HEK293 (cell line): ENCODE data around the gene MARCKSL1.
A peak's percentile ranks its signal among the peaks of the same experiment; 100 is the strongest.

Experiments used
- BCL11A ChIP-seq: fragments of 450-650 bp; formaldehyde crosslinking; IDR thresholded peaks from 2 replicates; pipeline ENCODE4 v1.5.1; 2016; ENCODE audit warnings: low read depth, missing biosample characterization, missing genetic modification characterization
- KLF9 ChIP-seq: fragments of 450-650 bp; formaldehyde crosslinking; IDR thresholded peaks from 2 replicates; pipeline ENCODE4 v1.5.1; 2016; ENCODE audit warnings: missing biosample characterization, missing genetic modification characterization, low read depth
- OSR2 ChIP-seq: fragments of 450-650 bp; formaldehyde crosslinking; IDR thresholded peaks from 2 replicates; pipeline ENCODE4 v1.5.1; 2016; ENCODE audit warnings: missing biosample characterization, missing genetic modification characterization
- REPIN1 ChIP-seq: fragments of 450-650 bp; formaldehyde crosslinking; IDR thresholded peaks from 2 replicates; pipeline ENCODE4 v1.5.1; 2017; ENCODE audit warnings: missing biosample characterization, missing genetic modification characterization, low read depth
- ZBTB7A ChIP-seq: fragments of 450-650 bp; formaldehyde crosslinking; IDR thresholded peaks from 2 replicates; pipeline ENCODE4 v1.5.1; 2016; ENCODE audit warnings: low read depth, missing biosample characterization, missing genetic modification characterization
- ZEB2 ChIP-seq: fragments of 450-650 bp; formaldehyde crosslinking; IDR thresholded peaks from 2 replicates; pipeline ENCODE4 v1.5.1; 2016; ENCODE audit warnings: missing biosample characterization, missing genetic modification characterization
- ZNF10 ChIP-seq: fragments of 450-650 bp; formaldehyde crosslinking; IDR thresholded peaks from 2 replicates; pipeline ENCODE4 v1.5.1; 2017; ENCODE audit warnings: missing biosample characterization, missing genetic modification characterization
- ZNF146 ChIP-seq: fragments of 450-650 bp; formaldehyde crosslinking; IDR thresholded peaks from 2 replicates; pipeline ENCODE4 v1.5.1; 2016; ENCODE audit warnings: missing biosample characterization, missing genetic modification characterization
- ZNF155 ChIP-seq: fragments of 450-650 bp; formaldehyde crosslinking; IDR thresholded peaks from 2 replicates; pipeline ENCODE4 v1.5.1; 2016; ENCODE audit warnings: missing biosample characterization, missing genetic modification characterization
- ZNF174 ChIP-seq: fragments of 450-650 bp; formaldehyde crosslinking; IDR thresholded peaks from 2 replicates; pipeline ENCODE4 v1.5.0; 2017; ENCODE audit warnings: missing biosample characterization, mild to moderate bottlenecking, missing genetic modification characterization
- ZNF19 ChIP-seq: fragments of 450-650 bp; formaldehyde crosslinking; IDR thresholded peaks from 2 replicates; pipeline ENCODE4; 2016; ENCODE audit warnings: missing biosample characterization, missing genetic modification characterization, low read depth
- ZNF223 ChIP-seq: fragments of 450-650 bp; formaldehyde crosslinking; IDR thresholded peaks from 2 replicates; pipeline ENCODE4 v1.5.1; 2016; ENCODE audit warnings: missing biosample characterization, missing genetic modification characterization
- ZNF24 ChIP-seq: fragments of 450-650 bp; formaldehyde crosslinking; IDR thresholded peaks from 2 replicates; pipeline ENCODE4 v1.5.1; 2016; ENCODE audit warnings: missing biosample characterization, missing genetic modification characterization
- ZNF426 ChIP-seq: fragments of 450-650 bp; formaldehyde crosslinking; IDR thresholded peaks from 2 replicates; pipeline ENCODE4 v1.5.1; 2017; ENCODE audit warnings: missing biosample characterization, missing genetic modification characterization, mild to moderate bottlenecking, inconsistent platforms, moderate library complexity
- ZNF600 ChIP-seq: fragments of 450-650 bp; formaldehyde crosslinking; IDR thresholded peaks from 2 replicates; pipeline ENCODE4 v1.5.1; 2016; ENCODE audit warnings: missing biosample characterization, missing genetic modification characterization
- TF ChIP-seq, protein P1 (sequence below): fragments of 450-650 bp; formaldehyde crosslinking; IDR thresholded peaks from 2 replicates; pipeline ENCODE4 v1.5.1; 2017; ENCODE audit warnings: missing biosample characterization, missing genetic modification characterization
- TF ChIP-seq, protein P2 (sequence below): fragments of 450-650 bp; formaldehyde crosslinking; conservative IDR thresholded peaks from 2 replicates; pipeline ENCODE4 v1.5.1; 2016; ENCODE audit warnings: low read depth, missing biosample characterization, missing genetic modification characterization
- TF ChIP-seq, protein P3 (sequence below): fragments of 450-650 bp; formaldehyde crosslinking; IDR thresholded peaks from 2 replicates; pipeline ENCODE4 v1.5.1; 2016; ENCODE audit warnings: missing biosample characterization, missing genetic modification characterization
- TF ChIP-seq, protein P4 (sequence below): fragments of 450-650 bp; formaldehyde crosslinking; IDR thresholded peaks from 2 replicates; pipeline ENCODE4 v1.5.1; 2016; ENCODE audit warnings: missing biosample characterization, missing genetic modification characterization
- TF ChIP-seq, protein P5 (sequence below): IDR thresholded peaks from 2 replicates; pipeline ENCODE4 v1.6.1; 2011; ENCODE audit warnings: mild to moderate bottlenecking, low read depth, low read length, borderline replicate concordance
- TF ChIP-seq, protein P6 (sequence below): fragments of 450-650 bp; formaldehyde crosslinking; IDR thresholded peaks from 2 replicates; pipeline ENCODE4 v1.5.1; 2016; ENCODE audit warnings: missing biosample characterization, missing genetic modification characterization
- TF ChIP-seq, protein P7 (sequence below): fragments of 450-650 bp; formaldehyde crosslinking; IDR thresholded peaks from 2 replicates; pipeline ENCODE4 v1.5.1; 2016; ENCODE audit warnings: missing biosample characterization, missing genetic modification characterization
- TF ChIP-seq, protein P8 (sequence below): fragments of 450-650 bp; formaldehyde crosslinking; IDR thresholded peaks from 2 replicates; pipeline ENCODE4 v1.5.1; 2016; ENCODE audit warnings: missing biosample characterization, missing genetic modification characterization, low read depth

MARCKSL1 gene

DNA sequence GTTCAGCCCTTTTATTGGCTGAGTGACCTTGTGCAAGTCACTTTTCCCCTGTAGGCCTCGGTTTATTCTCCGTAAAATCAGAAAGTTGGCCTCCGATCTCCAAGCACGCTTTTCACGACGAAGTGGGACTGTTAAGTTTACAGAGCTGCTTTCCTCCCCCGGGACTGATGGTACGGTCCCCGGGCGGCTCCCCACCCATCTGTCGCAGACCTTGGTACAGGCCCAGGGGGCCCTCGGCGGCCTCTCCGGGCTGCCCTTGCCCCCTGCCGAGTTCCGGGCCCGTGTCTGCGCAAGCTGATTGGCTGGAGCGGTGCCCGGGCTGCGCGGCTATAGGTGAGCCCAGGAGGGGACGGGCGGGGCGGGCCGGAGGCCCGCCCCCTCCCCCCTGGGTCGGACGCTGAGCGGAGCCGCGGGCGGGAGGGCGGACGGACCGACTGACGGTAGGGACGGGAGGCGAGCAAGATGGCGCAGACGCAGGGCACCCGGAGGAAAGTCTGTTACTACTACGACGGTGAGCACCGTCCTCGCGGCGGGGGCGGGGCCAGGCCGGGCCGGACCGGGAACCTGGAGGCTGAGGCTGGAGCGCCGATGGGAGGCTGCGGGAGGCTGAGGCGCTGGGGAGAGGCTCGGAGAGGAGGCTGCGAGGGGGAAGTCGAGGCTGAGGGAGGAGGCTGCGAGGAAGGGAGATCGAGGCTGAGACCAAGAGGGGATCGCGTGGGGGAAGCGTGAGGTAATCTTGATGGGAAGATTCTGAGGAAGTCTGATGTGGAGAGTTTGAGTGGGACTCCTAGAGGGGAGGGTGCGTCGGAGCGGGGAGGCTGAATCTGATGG, 44.1 kb downstream of the MARCKSL1 start, which contains the start of gene HDAC1 (continued):
- TF ChIP-seq, protein P1, sequence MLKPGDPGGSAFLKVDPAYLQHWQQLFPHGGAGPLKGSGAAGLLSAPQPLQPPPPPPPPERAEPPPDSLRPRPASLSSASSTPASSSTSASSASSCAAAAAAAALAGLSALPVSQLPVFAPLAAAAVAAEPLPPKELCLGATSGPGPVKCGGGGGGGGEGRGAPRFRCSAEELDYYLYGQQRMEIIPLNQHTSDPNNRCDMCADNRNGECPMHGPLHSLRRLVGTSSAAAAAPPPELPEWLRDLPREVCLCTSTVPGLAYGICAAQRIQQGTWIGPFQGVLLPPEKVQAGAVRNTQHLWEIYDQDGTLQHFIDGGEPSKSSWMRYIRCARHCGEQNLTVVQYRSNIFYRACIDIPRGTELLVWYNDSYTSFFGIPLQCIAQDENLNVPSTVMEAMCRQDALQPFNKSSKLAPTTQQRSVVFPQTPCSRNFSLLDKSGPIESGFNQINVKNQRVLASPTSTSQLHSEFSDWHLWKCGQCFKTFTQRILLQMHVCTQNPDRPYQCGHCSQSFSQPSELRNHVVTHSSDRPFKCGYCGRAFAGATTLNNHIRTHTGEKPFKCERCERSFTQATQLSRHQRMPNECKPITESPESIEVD (tag by site-specific recombination), result no peak
- peak; percentile 91 for TF ChIP-seq ZNF600
- TF ChIP-seq KLF9 (tag by site-specific recombination), result peak; percentile 87
- TF ChIP-seq ZNF155 (tag by site-specific recombination), result no peak
- TF ChIP-seq BCL11A (tag by site-specific recombination), result 0 out of 2 replicates have a peak, but pooled peaks have one; percentile 25
- TF ChIP-seq OSR2 (tag by site-specific recombination), result 0 out of 2 replicates have a peak, but pooled peaks have one; percentile 30
- TF ChIP-seq, protein P2, sequence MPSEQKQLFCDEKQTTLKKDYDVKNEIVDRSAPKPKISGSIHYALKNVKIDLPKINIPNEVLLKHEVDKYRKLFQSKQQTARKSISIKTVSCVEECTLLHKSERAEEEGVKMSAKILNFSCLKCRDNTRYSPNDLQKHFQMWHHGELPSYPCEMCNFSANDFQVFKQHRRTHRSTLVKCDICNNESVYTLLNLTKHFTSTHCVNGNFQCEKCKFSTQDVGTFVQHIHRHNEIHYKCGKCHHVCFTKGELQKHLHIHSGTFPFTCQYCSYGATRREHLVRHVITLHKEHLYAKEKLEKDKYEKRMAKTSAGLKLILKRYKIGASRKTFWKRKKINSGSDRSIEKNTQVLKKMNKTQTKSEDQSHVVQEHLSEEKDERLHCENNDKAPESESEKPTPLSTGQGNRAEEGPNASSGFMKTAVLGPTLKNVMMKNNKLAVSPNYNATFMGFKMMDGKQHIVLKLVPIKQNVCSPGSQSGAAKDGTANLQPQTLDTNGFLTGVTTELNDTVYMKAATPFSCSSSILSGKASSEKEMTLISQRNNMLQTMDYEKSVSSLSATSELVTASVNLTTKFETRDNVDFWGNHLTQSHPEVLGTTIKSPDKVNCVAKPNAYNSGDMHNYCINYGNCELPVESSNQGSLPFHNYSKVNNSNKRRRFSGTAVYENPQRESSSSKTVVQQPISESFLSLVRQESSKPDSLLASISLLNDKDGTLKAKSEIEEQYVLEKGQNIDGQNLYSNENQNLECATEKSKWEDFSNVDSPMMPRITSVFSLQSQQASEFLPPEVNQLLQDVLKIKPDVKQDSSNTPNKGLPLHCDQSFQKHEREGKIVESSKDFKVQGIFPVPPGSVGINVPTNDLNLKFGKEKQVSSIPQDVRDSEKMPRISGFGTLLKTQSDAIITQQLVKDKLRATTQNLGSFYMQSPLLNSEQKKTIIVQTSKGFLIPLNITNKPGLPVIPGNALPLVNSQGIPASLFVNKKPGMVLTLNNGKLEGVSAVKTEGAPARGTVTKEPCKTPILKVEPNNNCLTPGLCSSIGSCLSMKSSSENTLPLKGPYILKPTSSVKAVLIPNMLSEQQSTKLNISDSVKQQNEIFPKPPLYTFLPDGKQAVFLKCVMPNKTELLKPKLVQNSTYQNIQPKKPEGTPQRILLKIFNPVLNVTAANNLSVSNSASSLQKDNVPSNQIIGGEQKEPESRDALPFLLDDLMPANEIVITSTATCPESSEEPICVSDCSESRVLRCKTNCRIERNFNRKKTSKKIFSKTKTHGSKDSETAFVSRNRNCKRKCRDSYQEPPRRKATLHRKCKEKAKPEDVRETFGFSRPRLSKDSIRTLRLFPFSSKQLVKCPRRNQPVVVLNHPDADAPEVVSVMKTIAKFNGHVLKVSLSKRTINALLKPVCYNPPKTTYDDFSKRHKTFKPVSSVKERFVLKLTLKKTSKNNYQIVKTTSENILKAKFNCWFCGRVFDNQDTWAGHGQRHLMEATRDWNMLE (tag by site-specific recombination), result no peak
- peak; percentile 98 for TF ChIP-seq ZEB2 (tag by site-specific recombination)
- no peak for TF ChIP-seq ZNF174
- peak; percentile 93 for TF ChIP-seq ZBTB7A
- no peak for TF ChIP-seq ZNF426 (tag by site-specific recombination)
- TF ChIP-seq, protein P3, sequence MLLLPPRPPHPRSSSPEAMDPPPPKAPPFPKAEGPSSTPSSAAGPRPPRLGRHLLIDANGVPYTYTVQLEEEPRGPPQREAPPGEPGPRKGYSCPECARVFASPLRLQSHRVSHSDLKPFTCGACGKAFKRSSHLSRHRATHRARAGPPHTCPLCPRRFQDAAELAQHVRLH (tag by site-specific recombination), result peak; percentile 92
- TF ChIP-seq, protein P4, sequence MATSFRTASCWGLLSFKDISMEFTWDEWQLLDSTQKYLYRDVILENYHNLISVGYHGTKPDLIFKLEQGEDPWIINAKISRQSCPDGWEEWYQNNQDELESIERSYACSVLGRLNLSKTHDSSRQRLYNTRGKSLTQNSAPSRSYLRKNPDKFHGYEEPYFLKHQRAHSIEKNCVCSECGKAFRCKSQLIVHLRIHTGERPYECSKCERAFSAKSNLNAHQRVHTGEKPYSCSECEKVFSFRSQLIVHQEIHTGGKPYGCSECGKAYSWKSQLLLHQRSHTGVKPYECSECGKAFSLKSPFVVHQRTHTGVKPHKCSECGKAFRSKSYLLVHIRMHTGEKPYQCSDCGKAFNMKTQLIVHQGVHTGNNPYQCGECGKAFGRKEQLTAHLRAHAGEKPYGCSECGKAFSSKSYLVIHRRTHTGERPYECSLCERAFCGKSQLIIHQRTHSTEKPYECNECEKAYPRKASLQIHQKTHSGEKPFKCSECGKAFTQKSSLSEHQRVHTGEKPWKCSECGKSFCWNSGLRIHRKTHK (tag by site-specific recombination), result no peak
- TF ChIP-seq, protein P5, sequence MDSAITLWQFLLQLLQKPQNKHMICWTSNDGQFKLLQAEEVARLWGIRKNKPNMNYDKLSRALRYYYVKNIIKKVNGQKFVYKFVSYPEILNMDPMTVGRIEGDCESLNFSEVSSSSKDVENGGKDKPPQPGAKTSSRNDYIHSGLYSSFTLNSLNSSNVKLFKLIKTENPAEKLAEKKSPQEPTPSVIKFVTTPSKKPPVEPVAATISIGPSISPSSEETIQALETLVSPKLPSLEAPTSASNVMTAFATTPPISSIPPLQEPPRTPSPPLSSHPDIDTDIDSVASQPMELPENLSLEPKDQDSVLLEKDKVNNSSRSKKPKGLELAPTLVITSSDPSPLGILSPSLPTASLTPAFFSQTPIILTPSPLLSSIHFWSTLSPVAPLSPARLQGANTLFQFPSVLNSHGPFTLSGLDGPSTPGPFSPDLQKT, result peak; percentile 58; the same call in 1 of the 2 replicates
- peak; percentile 39; the same call in 1 of the 2 replicates for TF ChIP-seq ZNF24 (tag by site-specific recombination)
- TF ChIP-seq REPIN1 (tag by site-specific recombination), result peak; percentile 94; the same call in 1 of the 2 replicates
- peak; percentile 66; the same call in 1 of the 2 replicates for TF ChIP-seq ZNF223 (tag by site-specific recombination)
- TF ChIP-seq ZNF10 (tag by site-specific recombination), result no peak
- TF ChIP-seq ZNF146 (tag by site-specific recombination), result peak; percentile 86
- TF ChIP-seq ZNF19 (tag by site-specific recombination), result no peak
- TF ChIP-seq, protein P6, sequence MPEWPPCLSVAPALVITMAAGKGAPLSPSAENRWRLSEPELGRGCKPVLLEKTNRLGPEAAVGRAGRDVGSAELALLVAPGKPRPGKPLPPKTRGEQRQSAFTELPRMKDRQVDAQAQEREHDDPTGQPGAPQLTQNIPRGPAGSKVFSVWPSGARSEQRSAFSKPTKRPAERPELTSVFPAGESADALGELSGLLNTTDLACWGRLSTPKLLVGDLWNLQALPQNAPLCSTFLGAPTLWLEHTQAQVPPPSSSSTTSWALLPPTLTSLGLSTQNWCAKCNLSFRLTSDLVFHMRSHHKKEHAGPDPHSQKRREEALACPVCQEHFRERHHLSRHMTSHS (tag by site-specific recombination), result no peak
- TF ChIP-seq, protein P7, sequence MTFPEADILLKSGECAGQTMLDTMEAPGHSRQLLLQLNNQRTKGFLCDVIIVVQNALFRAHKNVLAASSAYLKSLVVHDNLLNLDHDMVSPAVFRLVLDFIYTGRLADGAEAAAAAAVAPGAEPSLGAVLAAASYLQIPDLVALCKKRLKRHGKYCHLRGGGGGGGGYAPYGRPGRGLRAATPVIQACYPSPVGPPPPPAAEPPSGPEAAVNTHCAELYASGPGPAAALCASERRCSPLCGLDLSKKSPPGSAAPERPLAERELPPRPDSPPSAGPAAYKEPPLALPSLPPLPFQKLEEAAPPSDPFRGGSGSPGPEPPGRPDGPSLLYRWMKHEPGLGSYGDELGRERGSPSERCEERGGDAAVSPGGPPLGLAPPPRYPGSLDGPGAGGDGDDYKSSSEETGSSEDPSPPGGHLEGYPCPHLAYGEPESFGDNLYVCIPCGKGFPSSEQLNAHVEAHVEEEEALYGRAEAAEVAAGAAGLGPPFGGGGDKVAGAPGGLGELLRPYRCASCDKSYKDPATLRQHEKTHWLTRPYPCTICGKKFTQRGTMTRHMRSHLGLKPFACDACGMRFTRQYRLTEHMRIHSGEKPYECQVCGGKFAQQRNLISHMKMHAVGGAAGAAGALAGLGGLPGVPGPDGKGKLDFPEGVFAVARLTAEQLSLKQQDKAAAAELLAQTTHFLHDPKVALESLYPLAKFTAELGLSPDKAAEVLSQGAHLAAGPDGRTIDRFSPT, result peak; percentile 85
- TF ChIP-seq, protein P8, sequence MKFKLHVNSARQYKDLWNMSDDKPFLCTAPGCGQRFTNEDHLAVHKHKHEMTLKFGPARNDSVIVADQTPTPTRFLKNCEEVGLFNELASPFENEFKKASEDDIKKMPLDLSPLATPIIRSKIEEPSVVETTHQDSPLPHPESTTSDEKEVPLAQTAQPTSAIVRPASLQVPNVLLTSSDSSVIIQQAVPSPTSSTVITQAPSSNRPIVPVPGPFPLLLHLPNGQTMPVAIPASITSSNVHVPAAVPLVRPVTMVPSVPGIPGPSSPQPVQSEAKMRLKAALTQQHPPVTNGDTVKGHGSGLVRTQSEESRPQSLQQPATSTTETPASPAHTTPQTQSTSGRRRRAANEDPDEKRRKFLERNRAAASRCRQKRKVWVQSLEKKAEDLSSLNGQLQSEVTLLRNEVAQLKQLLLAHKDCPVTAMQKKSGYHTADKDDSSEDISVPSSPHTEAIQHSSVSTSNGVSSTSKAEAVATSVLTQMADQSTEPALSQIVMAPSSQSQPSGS (tag by site-specific recombination), result 0 out of 2 replicates have a peak, but pooled peaks have one; percentile 33
